ENCODE data around the gene CDH23.

GRCh38 chr10:71632896-71633600 lies 236.3 kb downstream of the CDH23 start:
- TF ChIP-seq CTCF (conservative IDR thresholded peaks at IDR 0.05) = no peak
- no peak for TF ChIP-seq EZH2 (IDR thresholded peaks at IDR 0.05; ENCODE audit: low read depth)
